Mesendoderm (in vitro differentiated cells): ENCODE measurements around the gene MGME1.
A peak's percentile ranks its signal among the peaks of the same experiment; 100 is the strongest.

ENCODE experiments used
- DNase-seq: peaks from one replicate; pipeline ENCODE4 v3.0.0; 2013
- H2AK5ac ChIP-seq: 2 replicates; pipeline ENCODE4 v1.6.1; 2013; ENCODE audit warnings: low read length, inconsistent platforms
- H2BK120ac ChIP-seq: 2 replicates; pipeline ENCODE4 v1.6.1; 2013; ENCODE audit warnings: low read depth, mild to moderate bottlenecking, low read length, moderate library complexity, mixed read lengths
- H2BK15ac ChIP-seq: replicated peaks from 2 replicates; pipeline ENCODE4 v1.6.1; 2013; ENCODE audit warnings: low read depth, mild to moderate bottlenecking, moderate library complexity
- H2BK5ac ChIP-seq: 2 replicates; pipeline ENCODE4 v1.6.1; 2013; ENCODE audit warnings: low read length, inconsistent platforms
- H3K18ac ChIP-seq: 2 replicates; pipeline ENCODE4 v1.6.1; 2013; ENCODE audit warnings: mild to moderate bottlenecking, low read length, mixed read lengths
- H3K23ac ChIP-seq: one replicate; pipeline ENCODE4 v1.6.1; 2013; ENCODE audit warnings: low read length
- H3K27ac ChIP-seq: 2 replicates; pipeline ENCODE4 v1.5.1; 2013; ENCODE audit warnings: low read depth, mild to moderate bottlenecking, inconsistent platforms, low read length, moderate library complexity
- H3K27me3 ChIP-seq: 2 replicates; pipeline ENCODE4 v1.6.1; 2013; ENCODE audit warnings: low read length, control low read depth, mild to moderate bottlenecking, inconsistent platforms; ENCODE audit not compliant: insufficient read depth, poor library complexity
- H3K36me3 ChIP-seq: 2 replicates; pipeline ENCODE4 v1.6.1; 2013; ENCODE audit warnings: low read length, inconsistent platforms; ENCODE audit not compliant: control insufficient read depth, insufficient read depth
- H3K4ac ChIP-seq: one replicate; pipeline ENCODE4 v1.6.1; 2013; ENCODE audit warnings: low read depth, mild to moderate bottlenecking, low read length, moderate library complexity
- H3K4me1 ChIP-seq: 2 replicates; pipeline ENCODE4 v1.6.1; 2013; ENCODE audit warnings: low read depth, low read length, inconsistent platforms; ENCODE audit not compliant: control insufficient read depth
- H3K4me2 ChIP-seq: 2 replicates; pipeline ENCODE4 v1.6.1; 2013; ENCODE audit warnings: low read length
- H3K4me3 ChIP-seq: 2 replicates; pipeline ENCODE4 v1.5.1; 2013; ENCODE audit warnings: mild to moderate bottlenecking, low read length
- H3K56ac ChIP-seq: one replicate; pipeline ENCODE4 v1.6.1; 2013; ENCODE audit warnings: low read length
- H3K79me1 ChIP-seq: 2 replicates; pipeline ENCODE4 v1.6.1; 2013; ENCODE audit warnings: low read length, inconsistent platforms
- H3K79me2 ChIP-seq: 2 replicates; pipeline ENCODE4 v1.6.1; 2013; ENCODE audit warnings: mild to moderate bottlenecking, low read length; ENCODE audit not compliant: control insufficient read depth, insufficient read depth
- H3K9ac ChIP-seq: 2 replicates; pipeline ENCODE4 v1.6.1; 2013; ENCODE audit warnings: low read length, inconsistent platforms
- H4K5ac ChIP-seq: one replicate; pipeline ENCODE4 v1.6.1; 2013; ENCODE audit warnings: low read length
- H4K8ac ChIP-seq: one replicate; pipeline ENCODE4 v1.6.1; 2013; ENCODE audit warnings: low read depth, mild to moderate bottlenecking, control low read depth, low read length, moderate library complexity
- WGBS: extraction: QIAGEN DNeasy Blood & Tissue Kit; methylation state at CpG from one replicate; pipeline ENCODE4 v1.1.7; 2013; ENCODE audit warnings: low lambda C conversion rate, missing lambda C conversion rate; ENCODE audit not compliant: insufficient coverage; ENCODE audit errors: extremely low coverage; 5-methylcytosine and 5-hydroxymethylcytosine counted together

The MGME1 gene

GRCh38 chr20:18014411-18014810 lies 45.6 kb downstream of the MGME1 start:
- H3K79me2 ChIP-seq: no peaks in the 10 kb centered on the region
- no peak overlapping the region for H2BK120ac ChIP-seq
- H3K4me1 ChIP-seq: no peaks in the 10 kb centered on the region
- no peak overlapping the region for H3K23ac ChIP-seq
- H4K5ac ChIP-seq: no peak overlapping the region
- no CpG with 5 or more reads among the region's 6 CpGs for WGBS
- H3K4me3 ChIP-seq: no peak overlapping the region
- H2AK5ac ChIP-seq: no peak overlapping the region
- no peak overlapping the region for H3K4me2 ChIP-seq
- no peak overlapping the region for H3K56ac ChIP-seq
- no peaks in the 10 kb centered on the region for H3K27me3 ChIP-seq
- H3K27ac ChIP-seq: no peak overlapping the region
- H3K4ac ChIP-seq: no peak overlapping the region
- H3K9ac ChIP-seq: no peak overlapping the region
- no peak overlapping the region for H3K18ac ChIP-seq
- no peak overlapping the region for H2BK15ac ChIP-seq
- no peak for DNase-seq
- no peaks in the 10 kb centered on the region for H3K79me1 ChIP-seq
- no peaks in the 10 kb centered on the region for H3K36me3 ChIP-seq
- no peak overlapping the region for H4K8ac ChIP-seq
- no peak overlapping the region for H2BK5ac ChIP-seq

- DNase-seq: no peak
- Histone ChIP-seq H2BK15ac (no peak overlapping the region), H3K4me3 (no peak overlapping the region), H3K56ac (no peak overlapping the region), H3K4me1 (no peaks in the 10 kb centered on the region), H3K4me2 (no peak overlapping the region), H4K5ac (no peak overlapping the region), H4K8ac (no peak overlapping the region), H3K79me2 (no peaks in the 10 kb centered on the region), H3K36me3 (no peaks in the 10 kb centered on the region), H3K18ac (no peak overlapping the region), H3K27ac (no peak overlapping the region), H2BK5ac (no peak overlapping the region), H3K23ac (no peak overlapping the region), H3K9ac (no peak overlapping the region), H2BK120ac (no peak overlapping the region), H3K79me1 (no peaks in the 10 kb centered on the region), H3K27me3 (no peaks in the 10 kb centered on the region), H2AK5ac (no peak overlapping the region), H3K4ac (no peak overlapping the region)
- WGBS: 100% methylated on average over 1 of the region's 3 CpGs
These were observed 48.0 kb downstream of the MGME1 start for GRCh38 chr20:18016772-18017171.

GRCh38 chr20:18018100-18018499 lies 49.3 kb downstream of the MGME1 start:
- H3K4me1 ChIP-seq: no peaks in the 10 kb centered on the region
- no peak overlapping the region for H2BK5ac ChIP-seq

DNA sequence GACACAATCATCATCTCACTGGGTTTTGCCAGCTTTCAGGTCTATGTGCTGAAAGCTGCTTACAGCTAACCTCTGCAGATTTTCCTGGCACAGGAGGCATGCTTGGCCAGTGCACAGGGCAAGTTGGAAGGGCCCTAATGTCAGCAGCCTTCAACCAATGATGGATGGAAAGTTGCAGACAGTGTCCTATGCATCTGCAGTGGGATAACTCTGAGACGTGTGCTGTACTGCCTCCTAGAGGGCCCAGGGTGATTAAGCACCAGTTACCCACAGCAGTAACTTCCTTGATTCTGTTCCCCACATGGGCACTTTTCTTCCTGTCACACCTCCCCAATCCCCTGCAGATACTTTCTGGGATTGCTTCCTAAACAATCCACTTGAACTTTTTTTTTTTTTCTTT lies 50.2 kb downstream of the MGME1 start:
- Histone ChIP-seq H3K4me1 (no peaks in the 10 kb centered on the region), H4K8ac (no peak overlapping the region), H3K4ac (no peak overlapping the region), H3K9ac (no peak overlapping the region), H2BK15ac (no peak overlapping the region), H3K27me3 (no peaks in the 10 kb centered on the region), H3K4me2 (no peak overlapping the region), H3K4me3 (no peak overlapping the region), H3K79me1 (no peaks in the 10 kb centered on the region), H3K18ac (no peak overlapping the region), H4K5ac (no peak overlapping the region), H3K56ac (no peak overlapping the region), H3K79me2 (no peaks in the 10 kb centered on the region), H2BK120ac (no peak overlapping the region), H2AK5ac (no peak overlapping the region), H2BK5ac (no peak overlapping the region), H3K27ac (no peak overlapping the region), H3K36me3 (peaks cover 7% of the 10 kb centered on the region), H3K23ac (no peak overlapping the region)
- peak; percentile 81 for DNase-seq
- WGBS: no CpG with 5 or more reads among the region's 1 CpG

More at GRCh38 chr20:18018100-18018499, 49.3 kb downstream of the MGME1 start:
- Histone ChIP-seq H2AK5ac (no peak overlapping the region), H3K23ac (no peak overlapping the region), H4K8ac (no peak overlapping the region), H3K79me2 (no peaks in the 10 kb centered on the region), H3K36me3 (peaks cover 5% of the 10 kb centered on the region), H4K5ac (no peak overlapping the region), H3K9ac (no peak overlapping the region), H2BK15ac (no peak overlapping the region), H3K4me2 (no peak overlapping the region), H2BK120ac (no peak overlapping the region), H3K56ac (no peak overlapping the region), H3K27me3 (no peaks in the 10 kb centered on the region), H3K4ac (no peak overlapping the region), H3K27ac (no peak overlapping the region), H3K4me3 (no peak overlapping the region), H3K18ac (no peak overlapping the region), H3K79me1 (no peaks in the 10 kb centered on the region)
- no peak for DNase-seq
- WGBS: no CpG with 5 or more reads among the region's 10 CpGs

DNA sequence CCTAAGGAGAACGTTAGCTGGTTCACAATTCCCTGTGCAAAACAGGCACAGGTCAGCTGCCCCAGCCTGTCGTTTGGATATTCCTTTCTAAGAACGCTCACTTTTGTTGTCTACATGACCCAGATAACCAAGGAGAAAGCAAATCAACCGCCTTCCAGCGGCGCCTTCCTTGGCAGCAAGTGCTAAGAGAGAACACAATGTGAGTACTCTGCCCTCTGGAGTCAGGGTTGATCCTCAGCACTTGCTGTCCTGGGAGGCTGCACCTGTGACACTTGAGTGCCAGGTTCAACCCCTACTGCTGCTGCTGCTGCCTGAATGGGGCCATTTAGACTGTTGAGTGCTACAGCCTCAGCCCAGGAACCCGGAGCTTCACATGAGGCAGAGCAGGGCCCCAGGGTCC lies 52.1 kb downstream of the MGME1 start:
- no peak overlapping the region for H2AK5ac ChIP-seq
- no peak overlapping the region for H3K4me2 ChIP-seq
- H3K56ac ChIP-seq: no peak overlapping the region
- DNase-seq: no peak
- H3K9ac ChIP-seq: no peak overlapping the region
- no peaks in the 10 kb centered on the region for H3K27me3 ChIP-seq
- no peak overlapping the region for H2BK15ac ChIP-seq
- no peak overlapping the region for H3K23ac ChIP-seq
- H3K4me1 ChIP-seq: no peaks in the 10 kb centered on the region
- no peak overlapping the region for H2BK120ac ChIP-seq
- no peak overlapping the region for H4K5ac ChIP-seq
- WGBS: no CpG with 5 or more reads among the region's 7 CpGs
- H3K79me2 ChIP-seq: no peaks in the 10 kb centered on the region
- H3K27ac ChIP-seq: no peak overlapping the region
- no peaks in the 10 kb centered on the region for H3K79me1 ChIP-seq
- no peak overlapping the region for H2BK5ac ChIP-seq
- H3K4ac ChIP-seq: no peak overlapping the region
- H3K4me3 ChIP-seq: no peak overlapping the region
- H3K36me3 ChIP-seq: peaks cover 7% of the 10 kb centered on the region
- H3K18ac ChIP-seq: no peak overlapping the region
- no peak overlapping the region for H4K8ac ChIP-seq

- Histone ChIP-seq H3K56ac (no peak overlapping the region), H3K79me1 (no peaks in the 10 kb centered on the region), H2BK15ac (no peak overlapping the region), H3K27me3 (no peaks in the 10 kb centered on the region), H3K27ac (no peak overlapping the region), H3K4me2 (no peak overlapping the region), H3K4me1 (no peaks in the 10 kb centered on the region), H2AK5ac (no peak overlapping the region), H4K5ac (no peak overlapping the region), H3K36me3 (peaks cover 7% of the 10 kb centered on the region), H3K18ac (no peak overlapping the region), H4K8ac (no peak overlapping the region), H3K9ac (no peak overlapping the region), H3K23ac (no peak overlapping the region), H3K4me3 (no peak overlapping the region), H2BK120ac (no peak overlapping the region), H3K4ac (no peak overlapping the region), H2BK5ac (no peak overlapping the region), H3K79me2 (no peaks in the 10 kb centered on the region)
- DNase-seq: no peak
- no CpG with 5 or more reads among the region's 15 CpGs for WGBS
These were observed 55.8 kb downstream of the MGME1 start for GRCh38 chr20:18024606-18025127.
